ENCODE data around the gene MS4A6E.

The MS4A6E gene

DNA sequence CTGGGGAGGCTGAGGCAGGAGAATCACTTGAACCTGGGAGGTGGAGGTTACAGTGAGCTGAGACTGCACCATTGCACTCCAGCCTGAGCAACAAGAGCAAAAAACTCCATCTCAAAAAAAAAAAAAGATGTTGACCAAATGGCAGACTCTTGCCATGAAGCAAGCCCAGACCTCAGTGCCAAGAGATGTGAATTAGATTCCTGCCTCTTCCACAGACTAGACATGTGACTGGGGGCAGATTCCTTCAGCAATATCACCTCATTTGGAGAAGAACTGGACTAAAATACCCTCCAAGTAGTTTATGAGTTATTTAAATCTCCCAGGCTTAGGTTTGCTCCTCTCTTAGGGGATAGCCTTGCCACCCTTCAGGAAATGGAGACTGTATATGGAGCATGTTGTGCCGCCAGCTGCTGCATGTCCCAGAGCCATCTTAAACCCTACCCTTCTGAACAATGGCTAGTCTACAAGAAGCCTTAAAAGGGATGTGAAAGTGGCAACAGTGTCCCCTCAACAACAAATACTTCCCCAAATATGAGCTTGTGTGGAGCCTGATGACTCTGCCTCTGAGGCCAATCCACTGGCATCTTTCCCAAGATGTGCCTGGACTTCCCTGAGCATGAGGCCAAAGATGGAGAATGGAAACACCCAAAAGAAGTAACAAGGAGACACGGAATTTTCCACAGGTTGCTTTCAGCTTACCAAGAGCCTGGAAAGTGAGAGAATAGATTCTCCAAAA, 50.5 kb downstream of the MS4A6E start:
- no peak for DNase-seq

DNA sequence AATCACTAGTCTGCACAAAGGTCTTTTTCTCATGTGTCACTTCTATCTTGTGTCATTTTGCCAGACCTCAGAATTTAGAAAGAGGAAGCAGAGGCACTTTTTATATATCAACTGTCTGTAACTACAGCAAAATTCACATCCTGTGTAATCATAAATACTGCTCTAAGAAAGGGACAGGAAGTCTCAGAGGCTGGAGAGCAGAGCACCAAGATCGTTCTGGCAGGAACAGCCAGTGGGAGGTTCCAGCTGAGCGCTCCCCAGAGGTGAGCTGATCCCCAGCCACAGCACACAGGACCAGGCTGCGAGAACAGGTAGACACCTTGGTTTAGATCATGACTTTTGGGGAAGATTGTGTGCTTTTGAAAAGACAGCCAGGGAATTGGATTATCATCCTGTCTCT, 51.3 kb downstream of the MS4A6E start, which contains the start of gene MS4A7:
MS4A7 (plus strand) TSS at position 179 of the 400 bp plus-strand sequence. CDS start 4,610 bp downstream, outside the sequence.
- no peak for DNase-seq

DNA sequence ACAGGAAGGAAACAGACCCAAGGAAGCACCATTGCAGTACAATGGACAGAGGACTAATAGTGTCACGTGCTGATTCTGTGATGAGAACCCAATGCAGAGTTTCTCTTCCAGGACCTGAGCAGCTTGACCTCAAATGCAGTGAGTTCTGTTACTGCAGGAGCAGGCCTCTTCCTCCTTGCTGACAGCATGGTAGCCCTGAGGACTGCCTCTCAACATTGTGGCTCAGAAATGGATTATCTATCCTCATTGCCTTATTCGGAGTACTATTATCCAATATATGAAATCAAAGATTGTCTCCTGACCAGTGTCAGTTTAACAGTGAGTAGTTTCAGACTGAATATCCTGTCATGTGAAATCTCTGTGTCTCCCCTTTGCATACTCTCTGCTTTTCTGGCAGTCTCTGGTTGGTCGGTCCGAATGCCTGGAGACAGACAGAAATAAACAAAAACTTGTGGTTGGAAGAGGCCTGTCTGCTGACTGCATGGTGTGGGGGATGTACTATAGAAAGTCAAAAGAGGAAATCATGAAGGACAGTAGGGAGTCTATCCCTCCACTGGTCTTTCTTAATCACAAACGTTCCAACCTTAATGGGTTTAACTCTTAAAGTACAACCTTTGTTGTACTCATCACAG, 62.3 kb downstream of the MS4A6E start:
- DNase-seq: no peak

DNA sequence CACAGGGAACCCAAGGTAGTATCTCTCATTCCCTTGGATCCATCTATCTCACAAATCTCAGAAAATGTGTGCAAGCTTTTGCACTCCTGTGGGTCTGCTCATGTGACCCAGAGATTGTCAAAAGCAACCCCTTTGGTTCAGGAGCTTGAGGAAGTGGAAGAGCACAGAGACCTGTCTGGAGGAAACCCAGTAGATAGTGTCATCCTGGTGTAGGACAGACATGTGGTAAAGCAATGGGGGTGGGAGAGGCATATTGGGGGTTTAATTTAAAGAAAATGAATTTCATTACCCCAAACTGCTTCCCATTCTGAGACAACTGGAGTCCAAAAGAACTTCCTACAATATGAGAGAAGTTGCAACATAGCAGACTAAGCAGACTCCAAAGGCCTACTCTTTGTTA, 63.4 kb downstream of the MS4A6E start:
- DNase-seq: no peak
